Measurements from ENCODE around the gene SCAMP5. TPM values are rescaled to one million over a fixed set of nuclear protein-coding genes. Genes with fewer than 3 reads are reported as not detected.

Gene SCAMP5
- total RNA-seq, 1 experiment from 2014 or later: 6.2 TPM

DNA sequence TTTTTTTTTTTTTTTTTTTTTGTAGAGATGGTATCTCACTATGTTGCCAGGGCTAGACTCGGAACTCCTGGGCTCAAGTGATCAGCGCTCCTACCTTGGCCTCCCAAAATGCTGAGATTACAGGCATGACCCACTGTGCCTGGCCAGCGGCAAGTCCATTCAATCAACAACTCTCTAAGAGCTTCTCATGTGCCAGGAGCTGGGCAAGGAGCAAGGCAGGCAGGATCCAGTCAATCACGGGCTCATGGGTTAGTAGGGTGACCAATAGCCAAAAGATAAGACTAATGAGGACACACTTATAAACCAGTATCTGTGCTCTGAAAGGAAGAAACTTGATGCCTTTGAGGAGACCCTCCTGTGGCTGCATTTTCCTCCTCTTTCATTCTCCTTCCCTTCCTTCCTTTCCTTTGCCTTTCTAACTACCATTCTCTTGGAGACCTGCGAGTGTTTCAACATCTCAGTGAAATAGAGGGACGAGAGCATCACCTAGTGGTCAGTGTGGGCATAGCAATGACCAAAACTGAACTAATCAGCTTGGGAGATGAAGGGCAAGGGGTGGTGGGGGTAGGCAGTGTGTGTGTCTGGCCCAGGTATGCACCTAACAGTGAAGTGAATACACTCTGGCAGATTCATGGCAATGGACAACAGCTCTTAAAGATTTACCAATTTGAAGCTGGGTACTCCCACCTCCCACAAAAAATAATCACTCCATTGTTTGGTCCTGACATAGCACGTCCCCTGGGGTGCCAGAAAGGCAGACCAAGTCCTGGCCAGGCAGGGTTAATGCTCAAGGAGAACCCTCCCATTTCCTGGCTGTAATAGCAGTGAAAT lies 45.1 kb upstream of the SCAMP5 start:
- peak; percentile 70 for ATAC-seq
- Histone ChIP-seq H3K4me1 (ENCODE audit: control insufficient read depth in 1 of 2, insufficient read depth in 2 of 2, low read length in 2 of 2) (peaks cover 26 to 47% of the 10 kb centered on the region in 2 experiments), H3K79me2 (ENCODE audit: insufficient read depth, low read length) (no peaks in the 10 kb centered on the region; the same call in 1 of the 2 replicates), H4K20me1 (ENCODE audit: insufficient read depth) (no peaks in the 10 kb centered on the region), H3K4me3 (replicated peaks in 1 of 2; ENCODE audit: low read depth in 1 of 2, low read length in 2 of 2) (no peak overlapping the region), H3K27me3 (ENCODE audit: insufficient read depth, low read length) (no peaks in the 10 kb centered on the region), H2AFZ (ENCODE audit: low read depth, low read length, poor library complexity, severe bottlenecking) (no peak overlapping the region), H3K27ac (ENCODE audit: low read depth, low read length) (no peak overlapping the region), H3K4me2 (ENCODE audit: low read length) (peak overlapping the region; percentile 23), H3K9me2 (ENCODE audit: insufficient read depth) (no peaks in the 10 kb centered on the region), H3K9ac (ENCODE audit: low read length) (peak overlapping the region; percentile 9; the same call in 1 of the 2 replicates), H3K36me3 (ENCODE audit: control insufficient read depth in 1 of 2, insufficient read depth in 2 of 2, low read length in 2 of 2) (no peaks in the 10 kb centered on the region), H3K9me3 (ENCODE audit: control insufficient read depth in 1 of 2, insufficient read depth in 1 of 2, low read depth in 1 of 2, low read length in 2 of 2) (no peaks in the 10 kb centered on the region)
- TF ChIP-seq YY1 (IDR thresholded peaks at IDR 0.05; ENCODE audit: extremely low read depth, insufficient replicate concordance, low read depth, low read length): peak; percentile 28
- TF ChIP-seq SIN3A (IDR thresholded peaks at IDR 0.05; ENCODE audit: low read depth): no peak
- TF ChIP-seq, protein P1, sequence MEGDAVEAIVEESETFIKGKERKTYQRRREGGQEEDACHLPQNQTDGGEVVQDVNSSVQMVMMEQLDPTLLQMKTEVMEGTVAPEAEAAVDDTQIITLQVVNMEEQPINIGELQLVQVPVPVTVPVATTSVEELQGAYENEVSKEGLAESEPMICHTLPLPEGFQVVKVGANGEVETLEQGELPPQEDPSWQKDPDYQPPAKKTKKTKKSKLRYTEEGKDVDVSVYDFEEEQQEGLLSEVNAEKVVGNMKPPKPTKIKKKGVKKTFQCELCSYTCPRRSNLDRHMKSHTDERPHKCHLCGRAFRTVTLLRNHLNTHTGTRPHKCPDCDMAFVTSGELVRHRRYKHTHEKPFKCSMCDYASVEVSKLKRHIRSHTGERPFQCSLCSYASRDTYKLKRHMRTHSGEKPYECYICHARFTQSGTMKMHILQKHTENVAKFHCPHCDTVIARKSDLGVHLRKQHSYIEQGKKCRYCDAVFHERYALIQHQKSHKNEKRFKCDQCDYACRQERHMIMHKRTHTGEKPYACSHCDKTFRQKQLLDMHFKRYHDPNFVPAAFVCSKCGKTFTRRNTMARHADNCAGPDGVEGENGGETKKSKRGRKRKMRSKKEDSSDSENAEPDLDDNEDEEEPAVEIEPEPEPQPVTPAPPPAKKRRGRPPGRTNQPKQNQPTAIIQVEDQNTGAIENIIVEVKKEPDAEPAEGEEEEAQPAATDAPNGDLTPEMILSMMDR (IDR thresholded peaks at IDR 0.05 in 2 of 3, conservative IDR thresholded peaks at IDR 0.05 in 1 of 3; ENCODE audit: borderline replicate concordance in 1 of 3, insufficient read depth in 1 of 3, low read depth in 2 of 3, low read length in 2 of 3): peak in 2 of 3 experiments; percentile 98 to 100; a peak in 4 of 6 replicates
- peak; percentile 60 for DNase-seq (ENCODE audit: low read depth, low spot score)
- RAD21 ChIA-PET (ENCODE audit: low non-redundant PET in 1 of 2, low total read pairs in 2 of 2, uncharacterized antibody in 2 of 2, unreplicated experiment in 2 of 2): interaction anchor here (0.6 to 2.3 kb wide), 7 partner anchors 38 to 182 kb away, joined by 3 to 14 read pairs (median 4); no protein-coding TSS in a partner anchor
- no TSS peak for BruUV-seq (replicated peaks)
- CTCF ChIA-PET: interaction anchor here (0.6 to 5.7 kb wide), 15 partner anchors 8 to 318 kb away, joined by 3 to 88 read pairs (median 4); partner anchors contain the start of genes C15orf39 and CSK
- POLR2A ChIA-PET: interaction anchor here (0.5 to 1.1 kb wide), 3 partner anchors 10 to 185 kb away, joined by 3 read pairs; no protein-coding TSS in a partner anchor
- intact Hi-C loops (cut with micrococcal nuclease): loop anchor here (1.0 to 5.0 kb wide), 3 partner anchors 37 to 315 kb away; no protein-coding TSS in a partner anchor
